LNCaP clone FGC (cell line): ENCODE measurements around the gene SNAPC5.

Experiments used
- DNase-seq: peaks from one replicate; pipeline ENCODE4 v3.0.0-alpha.2; 2011; ENCODE audit warnings: low read depth
- H3K4me3 ChIP-seq: 2 replicates; pipeline ENCODE4 v1.5.1; 2011; ENCODE audit warnings: mild to moderate bottlenecking, low read depth, low read length, control low read depth
- TF ChIP-seq, protein P1 (sequence below): IDR thresholded peaks from 2 replicates; pipeline ENCODE4 v1.5.1; 2012; ENCODE audit warnings: mild to moderate bottlenecking; ENCODE audit not compliant: control insufficient read depth, insufficient read depth; ENCODE audit errors: extremely low read depth

Gene SNAPC5

DNA sequence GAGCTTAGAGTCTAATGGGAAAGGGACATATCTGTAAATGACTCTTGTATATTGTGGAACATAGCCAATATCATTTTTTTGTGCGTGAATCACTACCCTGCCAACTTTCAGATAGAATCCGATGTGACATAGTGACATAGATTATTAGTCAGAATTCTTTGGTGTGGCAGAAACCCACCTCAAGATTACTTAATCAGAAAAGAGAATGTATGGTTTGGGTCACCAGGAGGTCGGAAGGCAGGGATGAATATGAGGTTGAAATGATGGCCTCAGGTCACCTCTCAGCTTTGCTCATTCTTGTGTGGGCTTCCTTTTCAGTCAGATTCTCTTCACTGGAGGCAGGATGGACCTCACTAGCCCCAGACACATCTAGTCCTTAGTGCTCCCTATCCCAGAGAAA, 41.4 kb downstream of the SNAPC5 start:
- DNase-seq = no peak
- TF ChIP-seq, protein P1, sequence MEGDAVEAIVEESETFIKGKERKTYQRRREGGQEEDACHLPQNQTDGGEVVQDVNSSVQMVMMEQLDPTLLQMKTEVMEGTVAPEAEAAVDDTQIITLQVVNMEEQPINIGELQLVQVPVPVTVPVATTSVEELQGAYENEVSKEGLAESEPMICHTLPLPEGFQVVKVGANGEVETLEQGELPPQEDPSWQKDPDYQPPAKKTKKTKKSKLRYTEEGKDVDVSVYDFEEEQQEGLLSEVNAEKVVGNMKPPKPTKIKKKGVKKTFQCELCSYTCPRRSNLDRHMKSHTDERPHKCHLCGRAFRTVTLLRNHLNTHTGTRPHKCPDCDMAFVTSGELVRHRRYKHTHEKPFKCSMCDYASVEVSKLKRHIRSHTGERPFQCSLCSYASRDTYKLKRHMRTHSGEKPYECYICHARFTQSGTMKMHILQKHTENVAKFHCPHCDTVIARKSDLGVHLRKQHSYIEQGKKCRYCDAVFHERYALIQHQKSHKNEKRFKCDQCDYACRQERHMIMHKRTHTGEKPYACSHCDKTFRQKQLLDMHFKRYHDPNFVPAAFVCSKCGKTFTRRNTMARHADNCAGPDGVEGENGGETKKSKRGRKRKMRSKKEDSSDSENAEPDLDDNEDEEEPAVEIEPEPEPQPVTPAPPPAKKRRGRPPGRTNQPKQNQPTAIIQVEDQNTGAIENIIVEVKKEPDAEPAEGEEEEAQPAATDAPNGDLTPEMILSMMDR = no peak
- H3K4me3 ChIP-seq = no peak overlapping the region

DNA sequence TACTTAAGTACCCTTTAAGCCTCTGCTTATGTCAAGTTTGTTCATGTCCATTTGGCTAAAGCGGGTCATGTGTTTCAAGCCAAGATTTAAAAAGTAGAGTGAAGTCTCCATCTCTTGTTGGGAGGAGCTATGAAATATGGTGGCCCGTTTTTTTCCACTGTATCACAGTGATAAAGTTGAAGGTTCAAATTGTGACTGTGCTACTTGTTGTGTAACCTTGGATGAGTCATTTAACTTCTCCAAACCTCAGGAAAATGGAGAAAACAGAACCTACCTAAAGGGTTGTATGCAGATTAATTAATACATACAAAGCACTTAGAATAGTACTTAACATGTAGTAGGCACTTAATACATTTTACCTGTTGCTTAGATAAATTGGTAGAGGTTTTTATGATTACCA, 43.4 kb downstream of the SNAPC5 start:
- H3K4me3 ChIP-seq = no peak overlapping the region
- TF ChIP-seq, protein P1 = no peak
- no peak for DNase-seq

DNA sequence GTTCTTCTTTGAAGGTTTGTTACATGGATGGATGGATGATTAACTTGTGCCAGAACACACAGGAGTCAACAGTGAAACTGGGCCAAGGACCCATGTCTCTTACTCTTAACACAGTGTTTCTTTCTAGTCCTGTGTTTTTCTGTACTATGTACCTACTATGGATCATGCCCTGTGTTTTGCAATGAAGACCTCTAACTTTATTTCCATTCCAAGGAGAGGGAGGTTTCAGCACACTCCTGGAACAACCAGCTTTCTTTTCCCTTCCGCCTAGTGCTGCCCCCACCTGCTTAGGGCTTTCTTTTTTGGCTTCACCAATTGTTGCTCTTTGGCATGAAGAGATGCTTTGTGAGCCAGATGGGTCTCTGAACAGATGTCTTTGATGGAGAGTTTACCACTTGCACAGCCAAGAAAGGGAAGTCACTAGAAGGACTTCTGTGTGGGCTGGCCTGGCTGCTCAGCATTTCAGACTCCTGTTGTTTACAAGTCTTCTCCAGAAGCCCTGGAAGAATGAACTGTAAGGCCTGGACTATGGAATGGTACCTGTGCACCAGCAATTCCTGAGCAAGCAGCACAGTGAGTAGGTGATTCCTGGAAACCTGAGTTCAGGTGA, 44.5 kb downstream of the SNAPC5 start:
- no peak for DNase-seq
- H3K4me3 ChIP-seq = no peak overlapping the region
- TF ChIP-seq, protein P1 = no peak

DNA sequence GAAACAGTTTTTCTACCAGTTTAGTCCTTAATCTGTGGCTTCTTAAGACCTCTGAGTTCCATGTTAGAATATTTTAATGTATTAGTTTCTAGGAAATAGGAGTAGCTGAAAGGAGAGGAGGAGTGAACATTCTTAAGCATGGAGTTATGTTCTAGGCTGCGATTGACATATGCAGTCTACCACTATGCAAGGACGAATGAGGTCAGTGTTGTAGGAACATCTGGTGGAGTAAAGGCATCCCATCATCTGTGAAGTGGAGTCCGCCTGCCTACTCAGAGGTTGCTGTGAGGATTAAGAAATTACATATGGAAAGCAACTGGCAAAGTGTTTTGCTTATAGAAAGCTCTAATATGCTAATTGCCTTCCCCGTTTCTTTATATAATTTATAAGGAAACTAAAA, 45.1 kb downstream of the SNAPC5 start:
- TF ChIP-seq, protein P1 = no peak
- DNase-seq = no peak
- H3K4me3 ChIP-seq = no peak overlapping the region
